Hippocampal formation (tissue), 2 donors: ENCODE measurements around the gene LILRA1.
"Not testable (repeated sequence)": the region's sequence is repeated elsewhere in the genome, so short reads cannot be mapped to it uniquely, and the experiment has no call there.

ENCODE experiments used
- DNase-seq, 2 donors: peaks; one replicate each; lab custom pipeline; 2025; lab: John Stamatoyannopoulos, UW

LILRA1 gene

GRCh38 chr19:54577334-54577733 is 16.1 kb upstream of the LILRA1 start:
- no peak for DNase-seq

GRCh38 chr19:54578268-54578667 is 15.2 kb upstream of the LILRA1 start:
- not testable (repeated sequence) for DNase-seq

GRCh38 chr19:54586397-54586796 is 7.0 kb upstream of the LILRA1 start:
- DNase-seq, result no peak

- DNase-seq, result no peak
Measured at GRCh38 chr19:54587026-54587425, 6.4 kb upstream of the LILRA1 start.

DNA sequence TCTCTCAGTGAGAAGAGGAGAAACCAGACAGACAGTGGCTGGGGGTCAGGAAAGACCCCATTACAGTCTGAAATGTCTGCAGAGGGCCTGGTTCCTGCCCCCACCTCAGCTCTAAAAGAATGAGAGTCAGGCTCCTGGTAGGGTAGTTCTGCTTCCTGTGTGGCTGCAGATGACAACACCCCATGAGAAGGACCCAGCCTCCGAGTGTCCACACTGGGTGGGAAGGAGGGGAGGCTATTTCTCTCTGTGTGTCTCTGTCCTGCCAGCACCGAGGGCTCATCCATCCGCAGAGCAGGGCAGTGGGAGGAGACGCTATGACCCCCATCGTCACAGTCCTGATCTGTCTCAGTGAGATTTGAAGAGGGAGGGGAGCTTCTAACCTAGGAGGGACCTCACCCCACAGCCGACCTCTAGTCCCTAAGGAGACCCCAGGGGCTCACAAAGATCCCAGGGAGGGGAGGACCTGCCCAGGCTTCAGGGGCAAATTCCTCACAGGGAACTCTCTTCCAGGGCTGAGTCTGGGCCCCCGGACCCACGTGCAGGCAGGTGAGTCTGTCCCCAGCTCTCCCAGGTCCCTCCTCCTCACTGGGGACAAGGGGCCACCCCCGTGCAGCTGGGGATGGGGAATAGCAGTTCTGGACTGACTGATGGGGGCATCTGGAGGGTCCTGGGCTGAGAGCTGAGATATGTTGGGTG is 647 bp downstream of the LILRA1 start:
- not testable (repeated sequence) for DNase-seq

DNA sequence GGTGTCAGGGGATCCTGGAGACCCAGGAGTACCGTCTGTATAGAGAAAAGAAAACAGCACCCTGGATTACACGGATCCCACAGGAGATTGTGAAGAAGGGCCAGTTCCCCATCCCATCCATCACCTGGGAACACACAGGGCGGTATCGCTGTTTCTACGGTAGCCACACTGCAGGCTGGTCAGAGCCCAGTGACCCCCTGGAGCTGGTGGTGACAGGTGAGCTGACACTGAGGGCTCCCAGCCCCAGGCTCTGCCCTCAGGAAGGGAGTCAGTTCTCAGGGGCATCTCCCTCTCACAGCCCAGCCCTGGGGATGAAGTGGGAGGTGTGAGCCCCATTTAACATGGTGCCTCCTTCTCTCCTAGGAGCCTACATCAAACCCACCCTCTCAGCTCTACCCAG is 1.3 kb downstream of the LILRA1 start:
- no peak for DNase-seq

DNA sequence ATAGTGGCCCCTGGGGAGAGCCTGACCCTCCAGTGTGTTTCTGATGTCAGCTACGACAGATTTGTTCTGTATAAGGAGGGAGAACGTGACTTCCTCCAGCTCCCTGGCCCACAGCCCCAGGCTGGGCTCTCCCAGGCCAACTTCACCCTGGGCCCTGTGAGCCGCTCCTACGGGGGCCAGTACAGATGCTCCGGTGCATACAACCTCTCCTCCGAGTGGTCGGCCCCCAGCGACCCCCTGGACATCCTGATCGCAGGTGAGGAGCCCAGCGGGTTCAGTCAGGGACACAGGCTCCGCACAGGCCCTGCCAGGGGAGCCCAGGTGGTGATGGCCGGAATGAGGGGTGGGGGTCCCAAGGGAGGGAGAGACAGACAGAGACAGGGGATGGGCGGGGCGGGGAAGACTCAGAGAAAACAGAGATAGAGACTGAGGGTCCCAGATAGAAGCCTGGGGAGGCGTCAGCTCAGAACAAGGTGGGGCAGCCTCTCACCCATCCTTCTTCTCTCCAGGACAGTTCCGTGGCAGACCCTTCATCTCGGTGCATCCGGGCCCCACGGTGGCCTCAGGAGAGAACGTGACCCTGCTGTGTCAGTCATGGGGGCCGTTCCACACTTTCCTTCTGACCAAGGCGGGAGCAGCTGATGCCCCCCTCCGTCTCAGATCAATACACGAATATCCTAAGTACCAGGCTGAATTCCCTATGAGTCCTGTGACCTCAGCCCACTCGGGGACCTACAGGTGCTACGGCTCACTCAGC is 2.4 kb downstream of the LILRA1 start:
- not testable (repeated sequence) for DNase-seq

GRCh38 chr19:54600212-54600611 is 6.8 kb downstream of the LILRA1 start:
- no peak for DNase-seq

DNA sequence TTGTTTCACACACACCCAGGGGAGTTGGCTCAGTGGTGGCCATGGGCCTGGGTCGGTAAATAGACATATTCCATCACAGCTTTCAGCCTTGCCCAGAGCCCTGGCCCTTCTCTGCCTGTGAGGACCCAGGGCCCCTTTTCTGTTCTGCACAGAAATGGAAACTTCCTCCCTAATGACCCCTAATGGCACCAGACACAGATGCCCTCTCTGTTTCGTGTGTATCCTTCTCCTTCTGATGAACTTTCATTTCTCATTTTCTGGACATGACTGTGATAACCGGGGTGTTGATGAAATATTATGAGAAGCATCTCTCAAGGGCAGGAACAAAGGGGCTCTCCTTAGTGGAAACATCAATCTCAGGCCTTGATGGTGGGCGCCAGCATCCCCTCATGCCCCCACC is 12.8 kb downstream of the LILRA1 start:
- DNase-seq, result no peak

- no peak for DNase-seq
Measured at GRCh38 chr19:54606891-54607784, 13.7 kb downstream of the LILRA1 start.

GRCh38 chr19:54607785-54608150 is 14.3 kb downstream of the LILRA1 start:
- no peak for DNase-seq

GRCh38 chr19:54608205-54608604 is 14.8 kb downstream of the LILRA1 start:
- no peak for DNase-seq

GRCh38 chr19:54608792-54609191 is 15.4 kb downstream of the LILRA1 start:
- no peak for DNase-seq

GRCh38 chr19:54609356-54609791 is 15.9 kb downstream of the LILRA1 start:
- DNase-seq, result no peak

GRCh38 chr19:54612428-54612827 is 19.0 kb downstream of the LILRA1 start:
- peak in 1 of 2 donors; percentile 12 for DNase-seq

DNA sequence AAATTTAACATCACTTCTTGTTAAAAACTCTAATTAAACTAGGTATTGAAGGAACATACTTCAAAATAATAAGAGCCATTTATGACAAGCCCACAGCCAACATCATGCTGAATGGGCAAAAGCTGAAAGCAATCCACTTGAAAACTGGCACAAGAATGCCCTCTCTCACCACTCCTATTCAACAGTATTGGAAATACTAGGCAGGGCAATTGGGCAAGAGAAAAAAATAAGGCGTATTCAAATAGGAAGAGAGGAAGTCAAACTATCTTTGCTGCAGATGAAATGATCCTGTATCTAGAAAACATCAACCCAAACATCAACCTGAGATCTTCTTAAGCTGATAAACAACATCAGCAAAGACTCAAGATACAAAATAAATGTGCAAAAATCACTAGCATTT is 21.3 kb downstream of the LILRA1 start:
- DNase-seq, result no peak

- DNase-seq, result no peak
Measured at GRCh38 chr19:54616057-54616456, 22.6 kb downstream of the LILRA1 start.

DNA sequence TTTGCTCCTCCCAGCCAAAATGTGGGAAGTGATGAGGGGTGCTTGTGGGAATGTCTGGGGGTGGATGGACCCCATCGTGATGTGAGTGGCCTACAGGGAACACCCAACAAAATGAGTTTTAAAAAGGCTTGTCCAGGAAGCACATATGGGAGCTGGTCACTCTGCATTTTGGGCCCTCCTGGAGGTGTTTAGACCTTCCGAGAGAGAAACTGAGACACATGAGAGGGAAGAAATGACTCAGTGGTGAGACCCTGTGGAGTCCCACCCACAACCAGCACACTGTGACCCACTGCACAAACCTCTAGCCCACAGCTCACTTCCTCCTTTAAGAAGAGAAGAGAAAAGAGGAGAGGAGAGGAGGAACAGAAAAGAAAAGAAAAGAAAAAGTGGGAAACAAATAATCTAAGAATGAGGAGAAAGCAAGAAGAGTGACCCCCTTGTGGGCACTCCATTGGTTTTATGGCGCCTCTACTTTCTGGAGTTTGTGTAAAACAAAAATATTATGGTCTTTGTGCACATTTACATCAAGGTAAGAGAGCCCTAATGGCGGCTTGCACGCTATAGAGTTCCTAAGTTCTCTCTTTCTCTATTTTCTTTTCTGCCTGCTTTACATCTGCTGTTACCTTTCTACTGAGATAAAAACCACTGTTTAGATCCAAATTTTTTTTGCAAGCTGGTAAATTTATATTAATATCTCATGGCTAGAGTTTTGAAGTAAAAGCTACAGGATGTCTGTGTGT is 23.6 kb downstream of the LILRA1 start:
- no peak for DNase-seq

DNA sequence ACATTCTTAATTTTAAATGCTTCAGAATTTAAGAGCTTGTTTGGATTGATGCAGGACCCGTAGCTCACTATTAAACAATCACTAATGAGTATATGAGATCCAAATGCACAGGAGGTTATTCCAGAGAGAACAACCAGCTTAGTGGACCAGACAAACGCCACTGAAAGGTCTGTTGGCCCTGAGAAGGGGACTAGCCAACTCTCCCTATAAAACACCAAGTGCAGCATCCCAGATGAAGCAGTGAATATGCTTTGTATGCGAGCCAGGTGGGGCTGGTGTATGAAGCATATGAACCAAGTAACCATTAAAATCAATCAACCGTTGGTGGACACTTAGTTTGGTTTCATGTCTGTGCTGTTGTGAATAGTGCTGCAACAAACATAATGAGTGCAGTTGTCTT is 27.0 kb downstream of the LILRA1 start:
- no peak for DNase-seq

- no peak for DNase-seq
Measured at GRCh38 chr19:54622431-54622830, 29.0 kb downstream of the LILRA1 start.

- not testable (repeated sequence) for DNase-seq
Measured at GRCh38 chr19:54624234-54624633, 30.8 kb downstream of the LILRA1 start.
